ENCODE results near the gene KATNIP. TPM values are rescaled to one million over a fixed set of nuclear protein-coding genes. Genes with fewer than 3 reads are reported as not detected.

KATNIP gene
- polyA plus RNA-seq, 4 donors, result 1.9 to 17.5 (median 10.5) TPM

DNA sequence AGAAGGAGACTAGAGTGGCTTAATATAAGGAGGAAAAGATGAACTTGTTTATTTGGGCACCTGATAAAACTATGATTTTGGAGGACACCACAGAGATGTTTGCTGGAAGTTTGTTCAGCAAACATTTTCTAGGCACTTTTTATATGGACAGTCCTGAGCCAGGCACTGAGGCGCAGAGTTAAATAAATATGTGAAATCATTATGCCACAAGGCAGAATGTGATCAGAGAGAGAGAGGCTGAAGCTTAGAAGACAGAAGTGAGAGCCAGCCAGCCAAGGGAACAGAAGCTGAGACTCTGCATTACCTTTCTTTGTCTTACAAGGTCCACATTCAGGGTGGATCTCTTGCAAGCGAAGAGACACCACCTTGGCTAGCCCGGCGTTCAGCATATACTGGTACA, 21.6 kb upstream of the KATNIP start:
- no peak for FAIRE-seq
- Histone ChIP-seq H3K4me3 (ENCODE audit: low read depth in 1 of 3, low read length in 3 of 3) (no peak overlapping the region), H3K27me3 (ENCODE audit: control insufficient read depth in 3 of 3, insufficient read depth in 3 of 3, low read length in 3 of 3) (no peaks in the 10 kb centered on the region), H3K4me1 (ENCODE audit: control insufficient read depth in 3 of 3, insufficient read depth in 2 of 3, low read depth in 1 of 3, low read length in 2 of 3) (no peaks in the 10 kb centered on the region), H3K9me3 (ENCODE audit: control insufficient read depth in 2 of 2, insufficient read depth in 1 of 2, low read depth in 1 of 2, low read length in 1 of 2) (peaks cover 0 to 7% of the 10 kb centered on the region in 2 donors), H3K27ac (ENCODE audit: low read depth in 1 of 3, low read length in 2 of 3) (no peak overlapping the region), H3K36me3 (ENCODE audit: control insufficient read depth in 3 of 3, insufficient read depth in 2 of 3, low read depth in 1 of 3, low read length in 3 of 3) (peaks cover 27 to 76% (median 28%) of the 10 kb centered on the region in 3 donors)
- DNase-seq, result no peak
- 98 to 100% (median 99%) methylated on average over 4 of the region's 4 CpGs for WGBS, 3 donors

DNA sequence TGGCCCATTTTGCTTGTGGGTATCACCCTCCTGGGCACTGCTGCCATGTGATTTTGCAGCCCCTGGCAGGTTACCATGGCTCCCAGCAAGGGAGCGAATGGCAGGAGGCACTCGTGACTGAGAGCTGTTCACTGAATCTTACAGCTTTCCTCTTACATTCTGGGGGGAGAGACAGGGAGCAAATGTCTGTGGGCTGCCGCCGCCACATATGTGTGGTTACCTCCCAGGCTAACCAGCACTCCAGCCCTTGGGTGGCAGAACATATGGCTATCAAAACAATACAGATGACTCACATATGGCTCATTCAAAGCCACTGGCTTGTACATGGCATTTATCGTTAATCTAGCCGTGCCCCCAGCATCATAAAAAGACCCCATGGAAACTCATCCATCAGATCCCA, 20.0 kb upstream of the KATNIP start:
- no peaks in the 10 kb centered on the region for H3K4me1 ChIP-seq (ENCODE audit: control insufficient read depth in 3 of 3, insufficient read depth in 2 of 3, low read depth in 1 of 3, low read length in 2 of 3)
- WGBS, 3 donors, result 92 to 97% (median 92%) methylated on average over 6 of the region's 6 CpGs
- H3K4me3 ChIP-seq (ENCODE audit: low read depth in 1 of 3, low read length in 3 of 3), result no peak overlapping the region
- H3K27me3 ChIP-seq (ENCODE audit: control insufficient read depth in 3 of 3, insufficient read depth in 3 of 3, low read length in 3 of 3), result no peaks in the 10 kb centered on the region
- FAIRE-seq (no peak), DNase-seq (no peak)
- peaks cover 22 to 80% (median 25%) of the 10 kb centered on the region in 3 donors for H3K36me3 ChIP-seq (ENCODE audit: control insufficient read depth in 3 of 3, insufficient read depth in 2 of 3, low read depth in 1 of 3, low read length in 3 of 3)
- peaks cover 0 to 7% of the 10 kb centered on the region in 2 donors for H3K9me3 ChIP-seq (ENCODE audit: control insufficient read depth in 2 of 2, insufficient read depth in 1 of 2, low read depth in 1 of 2, low read length in 1 of 2)
- H3K27ac ChIP-seq (ENCODE audit: low read depth in 1 of 3, low read length in 2 of 3), result no peak overlapping the region

DNA sequence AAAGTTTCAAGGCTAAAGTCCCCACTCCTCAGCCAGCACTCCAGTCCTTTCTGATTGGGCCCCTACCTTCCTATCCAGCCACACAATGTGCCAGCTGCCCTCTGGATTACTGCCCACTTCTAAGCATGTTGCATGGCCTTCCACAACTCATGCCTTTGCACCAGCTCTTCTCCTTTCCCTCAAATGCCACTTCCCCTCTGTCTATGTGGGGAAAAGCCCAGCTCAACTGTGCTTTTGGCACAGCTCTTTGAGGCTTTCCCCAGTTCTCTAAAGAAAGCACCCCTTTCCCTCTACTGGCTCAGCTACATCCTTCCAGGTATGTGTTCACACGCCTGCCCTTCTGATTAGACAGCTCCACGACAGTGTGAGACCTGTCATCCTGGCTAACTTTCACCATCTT, 18.8 kb upstream of the KATNIP start:
- Histone ChIP-seq H3K27ac (ENCODE audit: low read depth in 1 of 3, low read length in 2 of 3) (no peak overlapping the region), H3K4me1 (ENCODE audit: control insufficient read depth in 3 of 3, insufficient read depth in 2 of 3, low read depth in 1 of 3, low read length in 2 of 3) (no peaks in the 10 kb centered on the region), H3K4me3 (ENCODE audit: low read depth in 1 of 3, low read length in 3 of 3) (no peak overlapping the region), H3K36me3 (ENCODE audit: control insufficient read depth in 3 of 3, insufficient read depth in 2 of 3, low read depth in 1 of 3, low read length in 3 of 3) (peaks cover 19 to 80% (median 19%) of the 10 kb centered on the region in 3 donors), H3K27me3 (ENCODE audit: control insufficient read depth in 3 of 3, insufficient read depth in 3 of 3, low read length in 3 of 3) (no peaks in the 10 kb centered on the region), H3K9me3 (ENCODE audit: control insufficient read depth in 2 of 2, insufficient read depth in 1 of 2, low read depth in 1 of 2, low read length in 1 of 2) (peaks cover 0 to under 1% of the 10 kb centered on the region in 2 donors)
- FAIRE-seq (no peak), DNase-seq (no peak)
- 77 to 88% (median 84%) methylated on average over 2 of the region's 2 CpGs for WGBS, 3 donors

GRCh38 chr16:27531826-27532800, 17.8 kb upstream of the KATNIP start:
- H3K36me3 ChIP-seq (ENCODE audit: control insufficient read depth in 3 of 3, insufficient read depth in 2 of 3, low read depth in 1 of 3, low read length in 3 of 3), result peaks cover 18 to 77% (median 22%) of the 10 kb centered on the region in 3 donors
- DNase-seq (no peak), FAIRE-seq (no peak)
- 69 to 89% (median 82%) methylated on average over 19 of the region's 19 CpGs for WGBS, 3 donors
- no peak overlapping the region for H3K4me3 ChIP-seq (ENCODE audit: low read depth in 1 of 3, low read length in 3 of 3)
- H3K4me1 ChIP-seq (ENCODE audit: control insufficient read depth in 3 of 3, insufficient read depth in 2 of 3, low read depth in 1 of 3, low read length in 2 of 3), result no peaks in the 10 kb centered on the region
- H3K9me3 ChIP-seq (ENCODE audit: control insufficient read depth in 2 of 2, insufficient read depth in 1 of 2, low read depth in 1 of 2, low read length in 1 of 2), result no peaks in the 10 kb centered on the region
- H3K27me3 ChIP-seq (ENCODE audit: control insufficient read depth in 3 of 3, insufficient read depth in 3 of 3, low read length in 3 of 3), result no peaks in the 10 kb centered on the region
- no peak overlapping the region for H3K27ac ChIP-seq (ENCODE audit: low read depth in 1 of 3, low read length in 2 of 3)

DNA sequence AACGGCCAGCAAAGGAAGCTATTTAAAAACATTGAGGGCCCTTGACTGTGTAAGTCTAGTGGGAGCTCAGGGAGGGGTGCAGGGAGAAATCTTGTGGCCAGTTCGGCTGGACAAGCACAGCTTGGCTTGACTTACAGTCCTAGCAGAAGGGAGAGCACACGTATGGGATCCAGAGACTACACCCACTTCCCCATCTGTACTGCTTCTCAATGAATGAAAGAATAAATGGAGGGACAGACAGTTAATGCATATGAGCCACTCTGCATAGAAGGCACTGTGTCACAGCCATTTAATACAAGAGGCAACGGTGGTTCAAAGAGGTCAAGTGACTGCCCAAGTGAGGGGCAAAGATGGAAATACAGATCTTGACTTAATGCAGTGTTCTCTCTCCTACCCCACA, 15.7 kb upstream of the KATNIP start:
- DNase-seq (no peak), FAIRE-seq (no peak)
- Histone ChIP-seq H3K27me3 (ENCODE audit: control insufficient read depth in 3 of 3, insufficient read depth in 3 of 3, low read length in 3 of 3) (no peaks in the 10 kb centered on the region), H3K4me3 (ENCODE audit: low read depth in 1 of 3, low read length in 3 of 3) (no peak overlapping the region), H3K27ac (ENCODE audit: low read depth in 1 of 3, low read length in 2 of 3) (no peak overlapping the region), H3K9me3 (ENCODE audit: control insufficient read depth in 2 of 2, insufficient read depth in 1 of 2, low read depth in 1 of 2, low read length in 1 of 2) (no peaks in the 10 kb centered on the region), H3K36me3 (ENCODE audit: control insufficient read depth in 3 of 3, insufficient read depth in 2 of 3, low read depth in 1 of 3, low read length in 3 of 3) (peaks cover 14 to 73% (median 27%) of the 10 kb centered on the region in 3 donors), H3K4me1 (ENCODE audit: control insufficient read depth in 3 of 3, insufficient read depth in 2 of 3, low read depth in 1 of 3, low read length in 2 of 3) (no peaks in the 10 kb centered on the region)
- WGBS, 3 donors, result 90 to 100% (median 97%) methylated on average over 4 of the region's 4 CpGs

DNA sequence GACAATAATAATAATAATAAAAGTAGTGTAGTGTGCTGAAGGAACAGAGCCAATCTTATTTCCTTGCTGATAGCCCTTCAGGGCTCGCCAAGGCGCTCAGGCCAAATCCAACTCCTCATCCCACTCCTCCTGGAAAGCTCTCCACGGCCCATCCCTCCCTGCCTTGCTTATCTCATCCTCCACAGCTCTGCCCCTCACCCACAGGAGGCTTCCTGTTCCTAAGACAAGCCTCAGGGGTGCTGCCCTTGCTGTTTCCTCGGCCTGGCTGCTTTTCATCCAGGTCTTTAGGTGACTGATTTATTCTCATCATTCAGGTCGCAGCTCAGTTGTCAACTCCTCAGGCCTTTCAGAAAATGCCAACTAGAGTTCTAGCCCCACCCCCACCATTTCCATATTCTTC, 11.4 kb upstream of the KATNIP start:
- no peak overlapping the region for H3K27ac ChIP-seq (ENCODE audit: low read depth in 1 of 3, low read length in 2 of 3)
- H3K4me1 ChIP-seq (ENCODE audit: control insufficient read depth in 3 of 3, insufficient read depth in 2 of 3, low read depth in 1 of 3, low read length in 2 of 3), result no peaks in the 10 kb centered on the region
- no peaks in the 10 kb centered on the region for H3K27me3 ChIP-seq (ENCODE audit: control insufficient read depth in 3 of 3, insufficient read depth in 3 of 3, low read length in 3 of 3)
- peaks cover 0 to 4% of the 10 kb centered on the region in 2 donors for H3K9me3 ChIP-seq (ENCODE audit: control insufficient read depth in 2 of 2, insufficient read depth in 1 of 2, low read depth in 1 of 2, low read length in 1 of 2)
- DNase-seq, result no peak
- peaks cover 20 to 70% (median 26%) of the 10 kb centered on the region in 3 donors for H3K36me3 ChIP-seq (ENCODE audit: control insufficient read depth in 3 of 3, insufficient read depth in 2 of 3, low read depth in 1 of 3, low read length in 3 of 3)
- 76 to 91% (median 90%) methylated on average over 5 of the region's 5 CpGs for WGBS, 3 donors
- no peak for FAIRE-seq
- no peak overlapping the region for H3K4me3 ChIP-seq (ENCODE audit: low read depth in 1 of 3, low read length in 3 of 3)

GRCh38 chr16:27539120-27539519, 10.8 kb upstream of the KATNIP start:
- Histone ChIP-seq H3K4me3 (ENCODE audit: low read depth in 1 of 3, low read length in 3 of 3) (no peak overlapping the region), H3K9me3 (ENCODE audit: control insufficient read depth in 2 of 2, insufficient read depth in 1 of 2, low read depth in 1 of 2, low read length in 1 of 2) (peaks cover 0 to 4% of the 10 kb centered on the region in 2 donors), H3K36me3 (ENCODE audit: control insufficient read depth in 3 of 3, insufficient read depth in 2 of 3, low read depth in 1 of 3, low read length in 3 of 3) (peaks cover 23 to 68% (median 32%) of the 10 kb centered on the region in 3 donors), H3K27me3 (ENCODE audit: control insufficient read depth in 3 of 3, insufficient read depth in 3 of 3, low read length in 3 of 3) (no peaks in the 10 kb centered on the region), H3K4me1 (ENCODE audit: control insufficient read depth in 3 of 3, insufficient read depth in 2 of 3, low read depth in 1 of 3, low read length in 2 of 3) (no peaks in the 10 kb centered on the region), H3K27ac (ENCODE audit: low read depth in 1 of 3, low read length in 2 of 3) (no peak overlapping the region)
- DNase-seq, result no peak
- 83 to 95% (median 84%) methylated on average over 2 of the region's 2 CpGs for WGBS, 3 donors
- no peak for FAIRE-seq

DNA sequence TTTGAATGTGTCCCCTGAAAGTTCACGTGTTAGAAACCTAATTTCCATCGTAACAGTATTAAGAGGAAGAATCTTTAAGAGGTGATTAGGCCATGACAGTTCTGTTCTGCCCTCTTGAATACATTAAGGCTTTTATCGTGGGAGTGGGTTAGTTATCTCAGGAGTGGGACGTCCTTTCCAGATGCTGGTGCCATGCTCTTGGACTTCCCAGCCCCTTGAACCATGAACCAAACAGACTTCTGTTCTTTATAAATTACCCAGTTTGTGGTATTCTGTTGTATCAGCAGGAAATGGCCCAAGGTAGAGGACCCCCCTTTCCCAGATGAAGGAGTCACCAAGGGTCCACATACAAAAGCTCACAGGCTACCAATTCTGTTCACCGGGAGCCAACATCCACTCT, 10.3 kb upstream of the KATNIP start:
- Histone ChIP-seq H3K27me3 (ENCODE audit: control insufficient read depth in 3 of 3, insufficient read depth in 3 of 3, low read length in 3 of 3) (no peaks in the 10 kb centered on the region), H3K27ac (ENCODE audit: low read depth in 1 of 3, low read length in 2 of 3) (no peak overlapping the region), H3K4me3 (ENCODE audit: low read depth in 1 of 3, low read length in 3 of 3) (no peak overlapping the region), H3K36me3 (ENCODE audit: control insufficient read depth in 3 of 3, insufficient read depth in 2 of 3, low read depth in 1 of 3, low read length in 3 of 3) (peaks cover 23 to 67% (median 37%) of the 10 kb centered on the region in 3 donors), H3K4me1 (ENCODE audit: control insufficient read depth in 3 of 3, insufficient read depth in 2 of 3, low read depth in 1 of 3, low read length in 2 of 3) (no peaks in the 10 kb centered on the region), H3K9me3 (ENCODE audit: control insufficient read depth in 2 of 2, insufficient read depth in 1 of 2, low read depth in 1 of 2, low read length in 1 of 2) (peaks cover 0 to 4% of the 10 kb centered on the region in 2 donors)
- WGBS, 3 donors, result 75 to 79% (median 75%) methylated on average over 5 of the region's 5 CpGs
- FAIRE-seq, result no peak
- DNase-seq, result no peak
